HG02588 (cell line): ENCODE results near the gene LRP8.

Source experiments
- ATAC-seq: cut with Tn5 transposase; IDR thresholded peaks from one replicate; pipeline ENCODE4 v1.9.1; 2021; ENCODE audit warnings: mild to moderate bottlenecking, moderate library complexity; ENCODE audit not compliant: unreplicated experiment

LRP8 gene

DNA sequence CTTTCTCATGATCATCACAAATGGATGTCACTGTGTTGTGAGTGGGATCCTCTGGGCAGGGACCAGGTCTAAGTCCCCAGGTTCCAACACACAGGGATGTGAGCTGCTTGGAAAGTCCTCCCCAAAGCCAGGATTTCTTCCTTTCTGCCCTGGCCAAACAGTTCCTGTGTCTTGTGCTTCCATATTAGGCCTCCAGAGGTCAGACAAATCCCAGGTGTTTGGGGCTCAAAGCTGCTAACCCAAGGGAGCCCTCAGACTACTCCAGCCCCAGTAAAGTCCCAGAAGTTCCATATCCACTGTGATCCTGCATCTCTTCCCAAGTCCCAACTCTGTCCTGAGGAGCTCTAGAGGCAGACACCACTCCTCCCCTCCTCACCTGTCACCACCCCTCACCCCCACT, 61.8 kb downstream of the LRP8 start:
- no peak for ATAC-seq

DNA sequence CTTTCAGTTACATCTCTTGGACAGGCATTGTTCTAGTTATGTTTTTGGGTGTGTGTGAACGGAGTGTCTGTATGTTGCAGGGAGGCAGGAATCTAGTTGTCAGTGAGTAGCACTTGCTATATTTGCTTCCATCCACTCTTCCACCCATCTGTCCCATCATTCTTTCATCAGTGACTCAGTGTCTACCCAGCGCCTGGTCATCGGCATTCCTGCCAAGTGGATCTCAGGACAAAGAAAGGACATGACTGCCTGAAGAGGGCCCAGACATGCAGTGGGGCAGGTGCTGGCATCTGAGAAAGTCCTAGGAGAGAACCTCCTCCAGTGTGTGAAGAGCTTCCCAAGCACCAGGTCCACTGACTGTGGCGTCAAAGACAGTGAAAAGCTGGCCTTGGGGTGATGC, 62.3 kb downstream of the LRP8 start:
- ATAC-seq = no peak

DNA sequence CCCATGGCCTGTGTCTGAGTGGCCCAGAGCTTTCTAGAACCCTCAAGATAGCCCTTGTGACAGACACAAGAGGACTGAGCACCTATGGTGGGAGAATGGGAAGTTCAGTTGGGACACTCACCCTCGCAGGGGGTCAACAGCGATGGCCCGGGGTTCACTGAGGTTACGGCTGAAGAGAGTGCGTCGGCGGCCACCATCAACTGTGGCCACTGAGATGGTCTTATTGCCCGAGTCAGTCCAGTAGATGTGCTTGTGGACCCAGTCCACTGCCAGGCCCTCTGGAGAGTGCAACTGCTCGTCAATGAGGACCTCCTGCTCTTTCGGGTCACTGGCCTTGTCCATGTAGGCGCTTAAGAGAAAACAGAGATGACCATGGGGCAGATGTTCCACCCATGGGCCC, 63.8 kb downstream of the LRP8 start:
- no peak for ATAC-seq

DNA sequence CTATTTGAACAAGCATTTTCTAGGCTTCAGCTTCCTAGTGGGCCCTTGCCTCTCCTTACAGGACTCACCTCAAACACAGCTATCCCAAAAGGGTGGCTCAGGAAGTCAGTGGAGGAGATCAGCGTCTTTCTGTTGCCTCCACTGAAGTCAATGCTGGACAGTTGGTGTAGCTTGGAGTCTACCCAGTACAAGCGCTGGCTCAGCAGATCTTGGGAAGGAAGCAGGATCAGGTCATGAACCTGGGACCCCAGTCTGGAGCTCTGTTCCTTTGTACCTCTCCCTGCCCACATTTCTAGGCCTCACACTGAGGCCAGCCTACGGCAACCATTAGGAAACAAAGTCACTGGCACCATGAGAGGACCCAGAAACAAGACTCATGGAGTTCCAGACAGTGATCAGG, 65.9 kb downstream of the LRP8 start:
- ATAC-seq = no peak

DNA sequence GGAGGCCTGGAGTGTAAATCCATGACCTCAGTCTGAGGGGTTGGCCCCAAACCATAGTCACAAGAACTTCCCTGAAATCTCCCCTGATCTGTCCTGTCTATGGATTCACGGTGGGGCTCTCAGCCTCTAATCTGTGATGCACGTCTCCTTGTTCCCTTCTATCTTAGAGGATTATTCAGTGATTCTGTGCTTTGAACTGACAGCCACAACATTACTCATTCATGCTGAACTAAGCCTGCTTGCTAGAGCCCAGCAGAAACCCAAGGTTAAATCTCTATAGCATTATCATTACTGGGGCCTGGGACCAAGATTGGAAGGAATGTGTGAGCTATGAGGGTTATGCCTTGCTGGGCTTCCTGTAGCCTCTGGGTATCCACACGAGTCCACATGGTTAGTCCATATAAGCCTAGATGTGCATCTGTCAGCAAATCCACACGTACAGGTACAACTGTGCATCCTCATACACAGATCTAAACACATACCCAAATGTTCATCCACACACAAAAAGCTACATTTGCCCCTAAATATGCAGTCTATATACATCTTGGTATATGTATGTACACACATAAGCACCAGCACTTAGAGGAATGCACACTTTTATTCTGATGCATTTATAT, 67.1 kb downstream of the LRP8 start:
- ATAC-seq = no peak

DNA sequence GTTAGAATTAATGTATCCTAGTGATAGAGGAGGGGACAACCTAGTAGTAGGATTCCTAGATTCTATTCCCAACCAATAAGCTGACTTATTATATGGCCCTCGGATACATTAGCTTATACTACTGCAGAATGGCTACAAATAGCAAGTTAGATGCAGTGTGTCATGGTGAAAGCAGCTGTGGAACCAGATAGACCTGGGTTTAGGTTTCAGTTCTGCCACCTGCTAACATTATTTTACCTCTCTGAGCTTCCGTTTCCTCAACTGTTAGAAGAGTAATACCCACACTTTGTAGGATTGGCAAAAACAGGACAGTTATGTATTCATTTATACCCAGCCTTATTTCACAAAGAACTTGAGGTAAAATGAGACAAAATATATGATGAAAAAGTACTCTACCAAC, 67.9 kb downstream of the LRP8 start:
- peak; percentile 68 for ATAC-seq

DNA sequence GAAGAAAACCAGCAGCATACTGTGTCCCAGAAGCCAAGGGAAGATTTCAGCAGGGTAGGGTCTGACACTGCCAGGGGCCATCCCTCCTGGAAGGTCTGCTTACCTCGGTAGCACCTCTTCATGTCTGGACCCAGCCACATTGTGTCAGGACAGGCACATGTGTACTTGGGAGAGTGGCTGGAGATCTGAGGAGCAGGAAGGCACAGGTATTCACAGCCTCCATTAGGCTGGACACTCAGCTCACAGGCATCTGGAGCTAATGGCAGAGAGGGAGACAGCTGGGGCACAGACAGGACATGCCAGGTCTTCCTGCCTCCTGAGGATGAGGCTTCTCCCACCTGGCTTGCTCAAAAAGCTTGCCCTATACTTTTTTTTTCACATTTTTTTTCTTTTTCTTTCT, 69.7 kb downstream of the LRP8 start:
- ATAC-seq = no peak

DNA sequence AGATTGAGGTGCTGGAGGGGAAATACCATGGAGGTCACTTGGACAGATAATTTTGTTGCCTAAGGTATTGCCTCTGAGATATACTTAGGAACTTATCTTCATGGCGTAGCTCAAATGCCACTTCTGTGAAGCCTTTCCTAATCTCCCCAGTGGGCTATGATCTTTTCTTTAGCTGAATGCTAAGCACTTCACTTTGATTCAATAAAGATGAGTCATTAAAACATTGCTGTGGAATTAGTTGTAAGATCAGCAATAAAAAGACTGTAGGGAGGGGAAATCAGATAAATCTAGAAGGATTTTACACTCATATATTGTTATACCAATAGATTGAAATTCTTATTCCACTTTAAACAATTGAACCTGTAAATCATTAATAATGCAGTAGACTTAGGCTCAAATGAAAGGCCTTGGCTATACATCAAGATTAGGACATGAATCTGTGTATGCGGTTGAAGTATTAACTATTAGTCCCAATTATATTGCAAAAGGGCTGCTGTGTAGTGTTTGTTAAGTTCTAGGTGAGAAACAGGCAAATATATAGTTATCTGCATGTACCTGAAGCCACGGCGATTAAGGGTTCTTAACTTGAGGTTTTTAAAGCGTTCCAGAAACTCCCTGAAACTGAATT, 70.3 kb downstream of the LRP8 start:
- no peak for ATAC-seq

DNA sequence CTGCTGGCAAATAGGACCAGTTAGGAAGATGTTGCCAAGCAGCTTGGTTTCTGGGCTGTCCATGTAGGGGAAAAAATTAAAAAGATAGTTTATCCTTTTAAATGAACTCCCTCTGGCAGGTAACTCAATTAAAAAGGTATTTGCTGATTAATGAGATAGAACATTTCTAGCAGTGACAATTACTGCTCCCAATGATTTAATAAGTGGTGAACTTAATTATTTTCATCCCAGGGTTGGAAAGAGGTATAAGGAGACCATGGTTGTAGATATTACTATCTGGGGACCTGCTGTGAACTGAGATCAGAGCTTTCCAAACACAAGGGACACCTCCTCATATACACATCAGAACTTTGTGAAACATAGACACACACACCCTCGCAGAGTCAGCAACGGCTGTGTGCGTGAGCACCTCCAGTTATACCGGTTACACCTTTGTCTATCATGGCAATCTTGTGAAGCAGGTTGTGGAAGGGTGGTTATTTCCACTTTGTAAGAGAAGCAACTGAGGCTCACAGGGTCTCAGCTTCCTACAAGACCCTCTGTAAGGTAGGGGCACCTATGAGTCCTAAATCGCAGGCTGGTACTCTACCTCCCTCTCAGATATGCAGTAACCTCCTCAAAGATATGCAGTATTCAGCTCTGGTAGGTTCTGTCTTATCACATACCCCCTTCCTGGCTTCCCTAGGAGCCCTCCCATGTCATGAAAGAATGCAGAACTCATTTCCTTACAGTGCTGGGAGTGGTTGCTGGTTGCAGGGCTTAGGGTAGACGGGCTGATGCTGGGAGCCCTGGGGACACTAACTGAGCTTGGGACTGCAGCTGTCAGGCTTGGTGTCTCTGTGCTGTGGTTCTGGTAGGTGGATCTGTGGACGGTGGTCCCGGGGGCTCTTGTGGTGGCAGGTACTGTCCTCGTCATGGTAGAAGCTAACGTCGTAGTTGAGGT, 71.1 kb downstream of the LRP8 start:
- no peak for ATAC-seq

DNA sequence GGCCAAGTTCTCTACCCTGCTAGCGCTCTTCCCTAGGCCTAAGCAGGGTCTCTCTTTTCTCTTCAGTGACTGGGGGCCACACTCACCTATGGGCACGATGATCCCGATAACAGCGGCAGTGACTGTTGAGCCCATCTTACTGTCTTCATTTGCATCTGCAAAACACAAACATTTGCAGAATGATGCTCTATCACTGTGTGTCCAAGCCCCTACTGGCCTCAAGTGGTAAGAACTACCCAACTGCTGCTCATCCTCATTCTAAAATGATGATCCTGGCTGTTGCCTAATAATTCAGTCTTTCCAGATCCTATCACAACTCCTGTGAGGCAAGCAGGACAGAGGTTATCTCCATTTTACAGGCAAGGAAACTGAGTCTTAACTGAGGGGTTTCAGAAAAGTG, 72.8 kb downstream of the LRP8 start:
- no peak for ATAC-seq

DNA sequence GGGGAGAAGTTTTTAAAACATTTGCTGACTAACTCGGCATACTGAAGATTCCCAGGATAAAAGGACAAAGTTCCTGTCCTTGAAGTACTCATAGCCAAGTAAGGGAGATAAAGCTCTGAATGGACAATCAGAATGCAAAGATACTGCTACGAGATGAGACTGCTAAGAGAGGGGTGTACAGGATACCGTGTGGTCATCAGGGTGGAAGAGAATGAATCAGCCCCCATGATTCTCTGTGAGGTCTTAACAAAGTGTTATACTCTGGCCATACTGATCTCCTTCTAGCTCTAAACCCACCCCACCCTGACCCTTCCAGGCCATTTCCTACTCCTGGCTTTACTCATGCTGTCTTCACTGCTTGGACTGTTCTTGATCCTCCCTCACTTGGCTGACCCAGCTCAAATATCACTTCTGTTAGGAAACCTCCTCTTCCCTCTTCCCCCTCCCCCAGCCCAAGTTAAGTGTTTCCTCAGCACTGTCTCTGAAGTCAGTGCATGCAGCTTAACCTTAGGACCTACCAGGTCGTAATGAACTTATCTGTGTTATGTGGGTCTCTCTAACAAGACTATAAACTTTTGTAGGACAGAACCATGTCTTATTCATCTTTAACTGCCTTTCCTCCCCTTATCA, 73.7 kb downstream of the LRP8 start:
- ATAC-seq = no peak

DNA sequence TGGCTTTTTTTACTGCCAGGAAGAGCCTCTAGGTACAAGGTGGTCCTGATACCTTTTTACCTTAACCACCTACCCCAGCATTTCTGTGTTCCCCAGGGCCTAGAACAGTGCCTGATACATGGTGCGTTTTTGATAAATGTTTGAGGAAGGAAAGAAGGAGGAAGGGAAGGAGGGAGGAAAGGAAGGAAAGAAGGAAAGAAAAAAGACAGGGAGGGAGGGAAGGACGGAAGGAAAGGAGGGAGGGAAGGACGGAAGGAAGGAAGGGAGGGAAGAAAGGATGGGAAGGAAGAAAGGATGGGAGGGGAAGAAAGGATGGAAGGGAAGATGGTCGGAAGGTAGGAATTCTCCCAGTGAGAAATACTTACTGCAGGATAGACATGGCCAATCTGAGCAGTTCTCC, 77.5 kb downstream of the LRP8 start:
- no peak for ATAC-seq

DNA sequence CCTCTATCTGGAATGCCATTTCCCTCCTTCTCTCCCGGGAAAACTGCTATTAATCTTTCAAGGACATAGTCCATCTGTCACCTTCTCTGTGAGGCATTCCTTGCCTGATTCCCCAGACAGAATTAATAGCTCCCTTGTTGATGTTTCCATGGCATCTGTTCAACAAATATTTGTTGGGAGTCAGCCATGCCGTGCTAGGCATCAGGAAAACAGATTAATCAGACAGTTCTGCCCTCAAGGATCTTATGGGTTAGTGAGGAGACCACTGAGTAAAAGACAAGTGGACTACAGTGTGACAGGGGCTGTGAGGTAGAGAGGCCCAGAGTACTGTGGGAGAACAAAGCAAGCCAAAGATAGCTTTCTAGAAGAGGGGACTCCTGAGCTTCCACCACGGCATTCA, 78.2 kb downstream of the LRP8 start:
- ATAC-seq = no peak

DNA sequence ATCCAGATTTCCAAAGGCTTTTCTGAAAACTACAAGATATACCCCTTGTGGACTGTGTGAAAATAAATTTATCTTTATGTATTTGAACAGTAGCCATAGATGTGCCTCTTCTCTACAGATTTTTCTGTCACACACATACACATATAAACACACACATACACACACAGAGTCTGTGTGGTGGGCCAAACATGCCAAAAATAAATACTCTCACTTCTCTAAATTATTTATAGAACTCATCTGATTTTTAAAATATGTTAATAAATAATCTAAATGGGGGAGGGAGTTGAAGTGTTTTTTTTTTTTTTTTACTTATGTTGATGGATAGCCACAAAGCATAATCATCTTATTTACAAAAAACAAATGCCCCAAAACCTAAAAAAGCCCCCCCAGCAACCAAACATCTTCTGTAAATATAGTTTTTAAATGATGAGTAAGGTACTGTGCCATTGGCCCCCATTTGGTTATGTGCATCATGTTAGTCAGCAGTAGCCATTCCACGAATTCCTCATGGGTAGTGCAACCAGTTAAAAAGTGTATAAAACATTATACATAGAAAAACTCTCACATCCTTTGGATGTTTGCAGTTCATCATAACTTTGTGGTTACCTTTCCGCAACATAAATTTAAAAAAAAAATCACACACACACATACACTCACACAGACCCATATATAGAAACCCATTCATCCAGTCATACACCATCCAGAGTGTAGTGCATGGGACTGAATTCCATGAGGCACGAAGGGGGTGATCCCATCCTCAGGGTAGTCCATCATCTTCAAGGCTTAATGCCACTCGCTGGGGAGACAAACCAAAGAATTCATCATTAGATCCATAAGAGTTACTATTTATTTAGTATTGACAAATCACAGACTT, 81.4 kb downstream of the LRP8 start:
- ATAC-seq = no peak

DNA sequence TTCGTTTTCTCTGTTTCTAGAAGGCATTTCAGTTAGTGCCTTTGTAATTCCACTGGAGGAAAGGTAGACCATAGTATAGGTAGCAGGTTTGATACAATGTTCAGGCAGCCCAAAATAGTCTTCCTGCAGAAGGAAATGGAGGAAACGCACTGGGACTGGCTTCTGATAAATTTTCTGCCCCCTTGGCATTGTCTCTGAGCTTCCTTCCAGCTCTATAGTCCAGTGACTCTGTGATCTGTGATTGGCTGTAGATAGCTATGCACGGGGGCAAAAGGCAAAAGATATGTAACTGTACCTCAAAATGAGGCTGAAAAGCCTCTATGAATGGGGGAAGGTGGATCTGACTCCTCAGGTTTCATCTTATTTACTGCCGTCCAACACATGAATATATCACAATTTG, 83.7 kb downstream of the LRP8 start:
- no peak for ATAC-seq

DNA sequence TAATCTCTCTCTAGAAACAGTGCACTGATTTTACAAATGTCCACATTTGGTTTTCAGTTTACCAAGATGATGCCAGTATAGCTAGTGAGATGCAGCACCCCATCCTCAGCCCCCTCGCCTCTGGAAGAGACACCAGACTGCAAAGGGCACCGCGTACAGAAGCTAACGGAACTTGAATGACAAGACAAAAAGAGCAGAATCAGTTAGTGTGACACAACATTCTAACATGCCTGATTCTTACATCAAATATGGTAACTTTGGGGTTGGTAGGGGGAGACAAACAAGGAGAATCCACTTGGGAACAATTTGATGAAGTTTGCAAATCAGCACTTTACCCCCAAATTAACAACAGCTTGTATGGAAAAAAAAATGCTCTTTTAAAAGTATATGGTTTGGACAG, 85.5 kb downstream of the LRP8 start:
- no peak for ATAC-seq

DNA sequence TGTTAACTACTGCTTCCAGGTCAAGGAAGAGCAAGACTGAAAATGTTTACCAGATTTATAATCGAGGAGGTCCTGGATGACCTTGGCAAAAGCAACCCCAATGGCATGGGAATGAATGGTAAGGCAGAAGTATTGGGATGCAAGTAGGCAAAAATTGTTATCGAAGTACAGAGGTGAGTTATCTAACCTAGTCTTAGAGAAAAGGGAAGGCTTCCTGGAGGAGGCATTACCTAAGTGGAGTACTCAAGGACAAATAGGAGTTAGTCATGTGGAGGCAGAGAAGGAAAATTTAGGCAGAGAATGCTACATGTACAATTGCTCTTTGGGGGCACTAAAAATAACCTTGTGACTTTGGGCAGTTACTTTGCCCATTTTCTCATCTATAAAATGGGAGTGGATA, 86.0 kb downstream of the LRP8 start:
- ATAC-seq = no peak

DNA sequence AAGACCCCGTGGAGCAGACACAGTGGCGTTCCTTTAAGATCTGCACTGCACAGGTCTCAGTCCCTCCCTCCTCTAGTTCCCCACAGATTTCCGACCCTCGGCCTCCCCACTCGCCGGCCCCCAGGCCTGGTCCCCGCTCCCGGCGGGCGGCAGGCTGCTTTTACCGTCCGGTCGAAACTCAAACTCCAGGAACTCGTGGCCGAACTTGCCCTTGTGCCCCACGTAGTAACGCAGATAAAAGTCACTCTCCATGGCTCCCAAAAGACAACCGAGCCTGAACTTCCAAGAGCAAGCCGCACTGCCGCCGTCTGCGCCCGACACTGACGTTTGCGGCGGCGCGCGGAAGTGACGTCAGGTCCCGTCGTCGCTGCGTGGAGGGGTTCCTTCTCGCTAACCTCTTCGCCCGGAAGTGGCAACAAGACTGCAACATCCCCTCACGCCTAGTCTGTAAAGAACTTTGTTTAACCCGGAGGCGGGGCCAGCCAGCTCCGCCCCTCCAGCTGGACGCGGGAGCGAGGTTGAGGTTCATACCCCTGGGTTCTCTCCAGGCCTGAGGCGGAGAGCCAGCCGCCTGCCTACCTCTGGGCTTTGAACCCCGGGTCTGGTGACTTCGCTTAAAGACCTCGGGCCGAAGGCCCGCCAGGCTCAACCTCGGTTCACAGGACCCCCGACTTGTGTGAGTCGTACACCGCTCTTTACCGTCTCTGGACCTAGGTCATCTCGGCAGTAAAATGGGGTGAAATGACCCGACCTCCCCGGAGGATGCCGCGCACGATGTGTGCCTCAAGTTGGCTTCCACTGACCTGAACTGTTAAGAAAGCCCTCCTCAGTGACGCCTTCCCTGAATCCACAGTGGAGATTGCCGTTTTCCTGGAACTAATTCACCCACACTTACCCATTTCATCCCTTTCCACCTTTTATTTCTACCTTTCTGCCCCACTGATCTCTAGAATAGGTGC, 89.4 kb downstream of the LRP8 start, which contains the start of gene MAGOH:
Gene MAGOH, minus strand, starts transcription at position 322 of the 959 bp plus-strand sequence. Its CDS starts 70 bp downstream, at position 252.
- ATAC-seq = peak; percentile 94

DNA sequence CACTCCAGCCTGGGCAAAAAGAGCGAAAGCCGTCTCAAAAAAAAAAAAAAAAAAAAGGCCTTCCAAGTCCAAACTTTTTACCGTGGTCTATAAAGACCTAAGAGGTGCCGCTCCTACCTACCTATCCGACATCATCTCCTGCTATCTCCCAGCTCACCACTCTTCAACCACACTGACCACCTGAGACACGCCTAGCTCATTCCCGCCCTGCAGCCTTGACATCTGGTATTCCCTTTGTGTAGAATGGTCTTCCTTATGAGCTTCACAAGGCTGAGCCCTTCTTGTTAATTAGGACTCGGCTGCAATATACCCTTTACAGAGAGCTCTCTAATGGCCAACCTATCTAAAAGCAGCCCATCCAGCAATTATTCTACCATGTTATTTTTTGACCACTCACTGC, 90.2 kb downstream of the LRP8 start:
- no peak for ATAC-seq

DNA sequence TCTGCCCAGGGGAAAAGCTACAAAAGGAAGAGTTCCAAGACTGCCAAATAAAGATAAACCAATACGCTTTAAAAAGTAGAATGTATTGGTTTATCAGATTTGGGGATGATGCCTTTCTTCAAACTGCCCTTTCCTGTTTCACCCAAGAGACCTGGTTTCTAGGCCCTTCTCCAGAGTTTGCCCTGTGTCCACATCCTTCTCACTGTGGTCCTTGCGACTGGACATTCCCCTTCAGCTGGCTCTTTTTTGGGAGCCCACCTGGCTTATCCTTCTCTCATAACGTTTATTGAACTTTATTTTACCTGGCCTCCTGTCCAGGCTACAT, 106.9 kb downstream of the LRP8 start:
- ATAC-seq = no peak
